ENCODE results near the gene RIPOR2. TPM values are rescaled to one million over a fixed set of nuclear protein-coding genes. Genes with fewer than 3 reads are reported as not detected.

RIPOR2 gene
- total and polyA plus RNA-seq, 8 donors, result 3.9 to 56.8 (median 6.0) TPM

- no peaks in the 10 kb centered on the region for H3K4me1 ChIP-seq
- H3K36me3 ChIP-seq, result peaks cover 0 to 5% of the 10 kb centered on the region in 2 donors
- H3K27me3 ChIP-seq, result no peaks in the 10 kb centered on the region
- no peak for TF ChIP-seq CTCF (IDR thresholded peaks at IDR 0.05)
- DNase-seq (no peak), ATAC-seq (no peak)
- H3K4me3 ChIP-seq, result no peak overlapping the region
- no peak overlapping the region for H3K27ac ChIP-seq
- intact Hi-C loops (cut with DNase I), result no loop called here
- no peaks in the 10 kb centered on the region for H3K9me3 ChIP-seq
Measured at GRCh38 chr6:24888715-24889370, 46.9 kb downstream of the RIPOR2 start.

GRCh38 chr6:24887545-24888140 lies 48.1 kb downstream of the RIPOR2 start:
- ATAC-seq (no peak), DNase-seq (no peak)
- H3K27ac ChIP-seq, result no peak overlapping the region
- H3K36me3 ChIP-seq, result peaks cover 0 to 5% of the 10 kb centered on the region in 2 donors
- H3K9me3 ChIP-seq, result no peaks in the 10 kb centered on the region
- no peak for TF ChIP-seq CTCF (IDR thresholded peaks at IDR 0.05)
- H3K4me3 ChIP-seq, result no peak overlapping the region
- intact Hi-C loops (cut with DNase I), result no loop called here
- H3K4me1 ChIP-seq, result peaks cover under 1 to 7% of the 10 kb centered on the region in 2 donors
- H3K27me3 ChIP-seq, result no peaks in the 10 kb centered on the region

GRCh38 chr6:24883618-24884017 lies 52.1 kb downstream of the RIPOR2 start:
- Histone ChIP-seq H3K27ac (no peak overlapping the region), H3K4me1 (peaks cover 4 to 7% of the 10 kb centered on the region in 2 donors), H3K36me3 (peaks cover 0 to 5% of the 10 kb centered on the region in 2 donors), H3K4me3 (no peak overlapping the region), H3K27me3 (no peaks in the 10 kb centered on the region), H3K9me3 (no peaks in the 10 kb centered on the region)
- intact Hi-C loops (cut with DNase I), result no loop called here
- DNase-seq, result no peak
- no peak for ATAC-seq
- TF ChIP-seq CTCF (IDR thresholded peaks at IDR 0.05), result no peak

GRCh38 chr6:24882835-24883555 lies 52.8 kb downstream of the RIPOR2 start:
- Histone ChIP-seq H3K4me1 (peaks cover 4 to 7% of the 10 kb centered on the region in 2 donors), H3K9me3 (peaks cover 0 to 1% of the 10 kb centered on the region in 2 donors), H3K27me3 (no peaks in the 10 kb centered on the region), H3K4me3 (no peak overlapping the region), H3K36me3 (peaks cover 0 to 5% of the 10 kb centered on the region in 2 donors), H3K27ac (no peak overlapping the region)
- DNase-seq (no peak), ATAC-seq (no peak)
- TF ChIP-seq CTCF (IDR thresholded peaks at IDR 0.05), result peak in 1 of 2 donors; percentile 4
- intact Hi-C loops (cut with DNase I), result no loop called here

- ATAC-seq (no peak), DNase-seq (no peak)
- intact Hi-C loops (cut with DNase I), result no loop called here
- no peak for TF ChIP-seq CTCF (IDR thresholded peaks at IDR 0.05)
- no peaks in the 10 kb centered on the region for H3K27me3 ChIP-seq
- no peak overlapping the region for H3K27ac ChIP-seq
- peaks cover 4 to 7% of the 10 kb centered on the region in 2 donors for H3K4me1 ChIP-seq
- peaks cover 0 to 5% of the 10 kb centered on the region in 2 donors for H3K9me3 ChIP-seq
- H3K36me3 ChIP-seq, result peaks cover 0 to 5% of the 10 kb centered on the region in 2 donors
- H3K4me3 ChIP-seq, result no peak overlapping the region
Measured at GRCh38 chr6:24882295-24882694, 53.5 kb downstream of the RIPOR2 start.

All from left lung (tissue), 10 donors.